ENCODE results near the gene TBX18. TPM values are rescaled to one million over a fixed set of nuclear protein-coding genes. Genes with fewer than 3 reads are reported as not detected.

TBX18 gene
- total and polyA plus RNA-seq, 2 donors from 2014 or later: 4.1 TPM; not detected in 1

DNA sequence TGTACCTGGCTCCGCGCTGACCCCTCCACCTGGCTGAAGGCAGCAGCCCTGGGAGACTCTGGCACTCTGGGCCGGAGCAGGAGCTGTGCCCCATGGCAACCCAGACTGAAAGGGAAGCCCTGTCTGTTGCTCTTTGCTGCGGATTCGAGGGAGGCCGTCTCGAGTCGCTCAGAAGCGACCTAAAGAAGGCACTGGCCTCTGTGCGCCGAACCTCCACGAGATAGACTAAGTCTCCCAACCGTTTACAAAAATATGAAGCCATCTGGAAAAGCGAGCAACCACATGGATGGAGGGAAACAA lies 10.5 kb upstream of the TBX18 start:
- H3K36me3 ChIP-seq (ENCODE audit: control insufficient read depth in 2 of 3, insufficient read depth in 3 of 3, low read length in 3 of 3): no peaks in the 10 kb centered on the region
- peaks cover 0 to 3% (median 0%) of the 10 kb centered on the region in 3 donors for H3K9me3 ChIP-seq (ENCODE audit: control insufficient read depth in 2 of 3, insufficient read depth in 1 of 3, low read length in 3 of 3)
- peaks cover 54% of the 10 kb centered on the region for H3K27me3 ChIP-seq (ENCODE audit: control insufficient read depth, insufficient read depth, low read length)
- H3K9ac ChIP-seq (ENCODE audit: low read length in 3 of 3): no peak overlapping the region
- peak overlapping the region in 1 of 3 donors; percentile 32 for H3K4me3 ChIP-seq (ENCODE audit: low read length in 3 of 3)
- no peak for DNase-seq
- no peak for TF ChIP-seq CTCF (IDR thresholded peaks at IDR 0.05; ENCODE audit: borderline replicate concordance, extremely low read depth, insufficient read depth)
- H3K27ac ChIP-seq (ENCODE audit: low read depth in 2 of 2, low read length in 2 of 2): no peak overlapping the region
- intact Hi-C loops (cut with DNase I): no loop called here
- H3K4me1 ChIP-seq (ENCODE audit: control insufficient read depth in 2 of 3, insufficient read depth in 2 of 3, low read depth in 1 of 3, low read length in 3 of 3): no peaks in the 10 kb centered on the region
- FAIRE-seq: no peak

DNA sequence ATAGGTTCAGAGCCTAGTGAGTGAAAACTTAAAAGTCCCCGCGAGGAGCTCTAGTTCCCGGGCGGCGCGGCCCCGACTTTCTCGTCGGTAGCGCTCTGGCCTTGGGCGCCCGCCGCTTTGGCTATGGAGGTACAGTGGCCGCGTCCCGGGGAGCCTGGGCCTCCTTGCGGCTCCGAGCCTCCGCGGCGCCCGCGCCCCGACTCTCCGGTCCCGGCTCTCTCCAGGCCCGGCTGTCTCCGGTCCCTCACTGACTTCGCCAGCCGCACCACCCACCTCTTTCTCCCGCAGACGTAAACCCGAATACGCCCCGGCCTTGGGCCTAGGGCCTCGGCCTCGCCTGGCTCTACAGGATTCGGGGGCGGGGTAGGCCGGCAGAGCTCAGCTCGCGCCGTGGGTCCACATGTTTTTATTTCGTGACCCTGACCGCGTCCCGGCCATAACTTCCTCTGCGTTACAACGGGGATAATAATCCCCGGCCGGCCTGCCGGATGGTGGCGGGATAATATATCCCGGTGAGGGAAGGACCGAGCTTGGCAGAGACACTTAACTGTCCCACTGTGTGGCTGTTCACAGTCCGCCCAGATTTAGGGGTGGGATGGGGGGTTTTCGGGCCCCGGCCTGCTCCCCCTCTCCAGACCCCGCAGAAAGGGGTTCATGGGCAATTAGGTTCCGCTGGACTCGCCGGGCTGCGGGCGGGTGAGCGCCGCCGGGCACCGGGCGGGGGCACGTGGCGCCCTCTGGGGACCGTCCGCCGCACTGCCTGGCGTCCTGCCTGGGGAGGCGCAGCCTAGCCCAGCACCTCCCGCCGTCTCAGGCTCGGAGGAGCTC lies 10.0 kb upstream of the TBX18 start:
- no peaks in the 10 kb centered on the region for H3K4me1 ChIP-seq (ENCODE audit: control insufficient read depth in 2 of 3, insufficient read depth in 2 of 3, low read depth in 1 of 3, low read length in 3 of 3)
- TF ChIP-seq CTCF (IDR thresholded peaks at IDR 0.05; ENCODE audit: borderline replicate concordance, extremely low read depth, insufficient read depth): peak; percentile 32
- peak overlapping the region in 1 of 3 donors; percentile 32 for H3K4me3 ChIP-seq (ENCODE audit: low read length in 3 of 3)
- DNase-seq (peak; percentile 44 to 72 (median 59)), FAIRE-seq (no peak)
- no peak overlapping the region for H3K27ac ChIP-seq (ENCODE audit: low read depth in 2 of 2, low read length in 2 of 2)
- H3K36me3 ChIP-seq (ENCODE audit: control insufficient read depth in 2 of 3, insufficient read depth in 3 of 3, low read length in 3 of 3): no peaks in the 10 kb centered on the region
- H3K9me3 ChIP-seq (ENCODE audit: control insufficient read depth in 2 of 3, insufficient read depth in 1 of 3, low read length in 3 of 3): peaks cover 0 to 3% (median 0%) of the 10 kb centered on the region in 3 donors
- H3K27me3 ChIP-seq (ENCODE audit: control insufficient read depth, insufficient read depth, low read length): peaks cover 58% of the 10 kb centered on the region
- no peak overlapping the region for H3K9ac ChIP-seq (ENCODE audit: low read length in 3 of 3)
- intact Hi-C loops (cut with DNase I): no loop called here

- Histone ChIP-seq H3K27me3 (ENCODE audit: control insufficient read depth, insufficient read depth, low read length) (peaks cover 65% of the 10 kb centered on the region), H3K9me3 (ENCODE audit: control insufficient read depth in 2 of 3, insufficient read depth in 1 of 3, low read length in 3 of 3) (peaks cover 0 to 3% (median 0%) of the 10 kb centered on the region in 3 donors), H3K9ac (ENCODE audit: low read length in 3 of 3) (no peak overlapping the region), H3K4me3 (ENCODE audit: low read length in 3 of 3) (peak overlapping the region in 2 of 3 donors; percentile 6 to 32), H3K27ac (ENCODE audit: low read depth in 2 of 2, low read length in 2 of 2) (no peak overlapping the region), H3K4me1 (ENCODE audit: control insufficient read depth in 2 of 3, insufficient read depth in 2 of 3, low read depth in 1 of 3, low read length in 3 of 3) (no peaks in the 10 kb centered on the region), H3K36me3 (ENCODE audit: control insufficient read depth in 2 of 3, insufficient read depth in 3 of 3, low read length in 3 of 3) (no peaks in the 10 kb centered on the region)
- FAIRE-seq (no peak), DNase-seq (peak; percentile 47 to 69 (median 52))
- no peak for TF ChIP-seq CTCF (IDR thresholded peaks at IDR 0.05; ENCODE audit: borderline replicate concordance, extremely low read depth, insufficient read depth)
- intact Hi-C loops (cut with DNase I): no loop called here
Measured at GRCh38 chr6:84773431-84774156, 9.2 kb upstream of the TBX18 start.
